HEK293T (cell line): ENCODE results near the gene CERK.

Experiments used
- ELF4 ChIP-seq: fragments of 450-650 bp; IDR thresholded peaks from 2 replicates; pipeline ENCODE4 v1.6.1; 2017; ENCODE audit warnings: antibody characterized with exemption
- HDGF ChIP-seq: fragments of 450-650 bp; IDR thresholded peaks from 2 replicates; pipeline ENCODE4 v1.6.1; 2017; ENCODE audit warnings: antibody characterized with exemption, borderline replicate concordance
- NFRKB ChIP-seq: fragments of 450-650 bp; IDR thresholded peaks from 2 replicates; pipeline ENCODE4 v1.6.1; 2016; ENCODE audit warnings: mild to moderate bottlenecking, moderate library complexity

DNA sequence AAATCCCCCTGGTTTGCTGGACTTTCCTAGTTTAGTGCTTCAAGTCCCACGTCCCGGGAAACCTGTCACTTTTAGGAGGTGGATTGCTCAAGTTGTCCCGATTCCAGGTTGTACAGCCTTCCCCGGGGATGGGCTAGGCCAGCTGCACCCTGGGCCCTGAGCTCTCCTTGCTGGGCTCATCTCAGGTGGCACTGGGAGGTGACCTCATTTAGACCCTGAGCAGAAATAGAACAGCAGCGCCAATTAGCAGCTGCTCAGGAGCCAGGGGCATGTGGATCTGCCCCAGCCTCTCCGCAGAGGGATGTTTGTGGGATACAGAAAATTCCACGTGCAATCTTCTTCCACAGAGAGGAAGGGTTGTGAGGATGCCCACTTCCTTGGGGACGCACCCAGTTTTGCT is 9.6 kb upstream of the CERK start:
- TF ChIP-seq ELF4: no peak
- no peak for TF ChIP-seq NFRKB
- no peak for TF ChIP-seq HDGF
